Adrenal gland (tissue), 12 donors: ENCODE data around the gene XPR1. TPM values are rescaled to one million over a fixed set of nuclear protein-coding genes. Genes with fewer than 3 reads are reported as not detected.

Source experiments
- DNase-seq, 7 donors: peaks; one replicate each; pipeline ENCODE4 v3.0.0-alpha.2; 2019 to 2020
- H3K27ac ChIP-seq, 5 donors: fragments of 200-600 bp; sonication (generic) in 4 of 5; 1 replicate in 3 of 5; 2 replicates in 2 of 5; pipeline versions ENCODE4 v1.5.1 to v1.8.0; 2016 to 2020; ENCODE audit warnings: mild to moderate bottlenecking in 1 of 5
- H3K27me3 ChIP-seq: fragments of 200-600 bp; 2 replicates; pipeline ENCODE4 v1.8.0; 2021
- H3K36me3 ChIP-seq, 2 donors: fragments of 200-600 bp; replicated peaks in 1 of 2; 1 replicate in 1 of 2; 2 replicates in 1 of 2; pipeline versions ENCODE4 v1.5.1 to v1.8.0; 2018 to 2022
- H3K4me1 ChIP-seq, 2 donors: fragments of 200-600 bp; replicated peaks in 1 of 2; 1 replicate in 1 of 2; 2 replicates in 1 of 2; pipeline versions ENCODE4 v1.5.1 to v1.8.0; 2018 to 2021
- H3K4me3 ChIP-seq, 4 donors: fragments of 200-600 bp; sonication (generic) in 3 of 4; one replicate each; pipeline ENCODE4 v1.5.1; 2016 to 2018
- H3K9me3 ChIP-seq, 3 donors: fragments of 200-600 bp; sonication (generic) in 1 of 3; replicated peaks in 1 of 3; 1 replicate in 2 of 3; 2 replicates in 1 of 3; pipeline versions ENCODE4 v1.5.1 to v1.8.0; 2016 to 2021
- CTCF ChIP-seq, 6 experiments: fragments of 450-650 bp in 4 of 6; fragments of 200-600 bp in 2 of 6; sonication (generic) in 1 of 6; IDR thresholded peaks; 1 replicate in 5 of 6; 2 replicates in 1 of 6; pipeline versions ENCODE4 v1.5.1 to v1.8.0; 2016 to 2021; ENCODE audit warnings: antibody characterized with exemption in 6 of 6, mild to moderate bottlenecking in 2 of 6, moderate library complexity in 1 of 6
- POLR2A ChIP-seq, 2 donors: fragments of 450-650 bp; IDR thresholded peaks; one replicate each; pipeline ENCODE4 v1.6.1; 2017; ENCODE audit warnings: antibody characterized with exemption in 2 of 2, mild to moderate bottlenecking in 2 of 2, moderate library complexity in 1 of 2
- WGBS, 4 donors: extraction: QIAGEN DNeasy Blood & Tissue Kit in 2 of 4; methylation state at CpG; one replicate each; pipeline versions ENCODE4 v1.1.5 to v1.1.7; 2013 to 2017; 5-methylcytosine and 5-hydroxymethylcytosine counted together
- intact Hi-C, 2 donors: fragments of 100-400 bp; cut with DNase I; formaldehyde crosslinking; loops; one replicate each; pipeline versions ENCODE4 v1.14.1 to v1.15.0; 2022 to 2023
- polyA plus RNA-seq, 3 donors: library from polyadenylated mRNA; stranded (reverse); fragments of 200-250 nt in 2 of 3; fragments of 350-450 nt in 1 of 3; fragmentation: Illumina TruSeq in 1 of 3; extraction: RNeasy Lipid Tissue Mini Kit (QIAGEN cat#74804) in 1 of 3; gene quantifications; one replicate each; pipeline ENCODE4 v1.2.3, GENCODE V29; 2013 to 2014
- total RNA-seq, 9 donors: library from RNA; depleted of rRNA in 4 of 9; stranded (reverse); fragments of >200 nt in 4 of 9; fragments of 120-200 nt in 1 of 9; fragmentation: NEBNext Ultra II Directional in 1 of 9; extraction: Animal tissue kit (Norgen Biotek cat#: 25700) in 1 of 9; gene quantifications; one replicate each; pipeline versions ENCODE4 v1.1.0 to v1.2.4, GENCODE V29; 2013 to 2023
- donor health status: healthy with polysubstance abuse.
- donor health status: Bipolar disorder and iron deficiency.
- donor health status: DM: yes; HTN: yes; CAD: no.
- donor health status: DM: no; HTN: no; CAD: no.
- donor health status: DM: no; HTN: no; CAD: no.
- donor health status: DM: yes; HTN: yes; CAD: no.

Gene XPR1
- total and polyA plus RNA-seq, 12 donors = 4.8 to 53.0 (median 24.1) TPM

GRCh38 chr1:180728472-180729106, 96.8 kb downstream of the XPR1 start:
- intact Hi-C loops = no loop called here
- no peak for DNase-seq
- no peak overlapping the region for H3K27ac ChIP-seq
- no peaks in the 10 kb centered on the region for H3K36me3 ChIP-seq
- peaks cover 0 to 19% of the 10 kb centered on the region in 2 donors for H3K4me1 ChIP-seq
- no peaks in the 10 kb centered on the region for H3K27me3 ChIP-seq
- no peaks in the 10 kb centered on the region for H3K9me3 ChIP-seq
- no peak for TF ChIP-seq CTCF (IDR thresholded peaks at IDR 0.05)
- TF ChIP-seq POLR2A (IDR thresholded peaks at IDR 0.05) = no peak
- no peak overlapping the region for H3K4me3 ChIP-seq
- 93 to 99% (median 98%) methylated on average over 4 of the region's 4 CpGs for WGBS, 4 donors

GRCh38 chr1:180731131-180731530, 99.3 kb downstream of the XPR1 start:
- Histone ChIP-seq H3K27ac (no peak overlapping the region), H3K9me3 (peaks cover 0 to 6% (median 0%) of the 10 kb centered on the region in 3 donors), H3K36me3 (no peaks in the 10 kb centered on the region), H3K27me3 (no peaks in the 10 kb centered on the region), H3K4me1 (no peaks in the 10 kb centered on the region), H3K4me3 (no peak overlapping the region)
- no peak for DNase-seq
- intact Hi-C loops = no loop called here
- WGBS, 4 donors = 97 to 99% (median 98%) methylated on average over 4 of the region's 4 CpGs
- TF ChIP-seq CTCF (IDR thresholded peaks at IDR 0.05) = no peak
- TF ChIP-seq POLR2A (IDR thresholded peaks at IDR 0.05) = no peak

GRCh38 chr1:180732866-180733265, 101.0 kb downstream of the XPR1 start:
- no peak for DNase-seq
- WGBS, 4 donors = 94 to 99% (median 97%) methylated on average over 9 to 14 of the region's 14 CpGs
- intact Hi-C loops = no loop called here
- Histone ChIP-seq H3K4me1 (no peaks in the 10 kb centered on the region), H3K36me3 (no peaks in the 10 kb centered on the region), H3K27ac (no peak overlapping the region), H3K4me3 (no peak overlapping the region), H3K27me3 (no peaks in the 10 kb centered on the region), H3K9me3 (peaks cover 0 to 6% (median 0%) of the 10 kb centered on the region in 3 donors)
- TF ChIP-seq POLR2A (IDR thresholded peaks at IDR 0.05) (no peak), CTCF (IDR thresholded peaks at IDR 0.05) (no peak)

GRCh38 chr1:180734366-180734765, 102.5 kb downstream of the XPR1 start:
- Histone ChIP-seq H3K36me3 (no peaks in the 10 kb centered on the region), H3K27ac (no peak overlapping the region), H3K4me1 (no peaks in the 10 kb centered on the region), H3K27me3 (no peaks in the 10 kb centered on the region), H3K9me3 (peaks cover 0 to 6% (median 0%) of the 10 kb centered on the region in 3 donors), H3K4me3 (no peak overlapping the region)
- intact Hi-C loops = no loop called here
- no peak for TF ChIP-seq POLR2A (IDR thresholded peaks at IDR 0.05)
- TF ChIP-seq CTCF (IDR thresholded peaks at IDR 0.05) = no peak
- 93 to 99% (median 95%) methylated on average over 2 of the region's 2 CpGs for WGBS, 4 donors
- DNase-seq = no peak
